Measurements from ENCODE around the gene MICALL2. TPM values are rescaled to one million over a fixed set of nuclear protein-coding genes. Genes with fewer than 3 reads are reported as not detected.

MICALL2 gene
- polyA plus RNA-seq, 1 of the 3 experiments (the other 2 are of a cell fraction): 38.8 TPM

DNA sequence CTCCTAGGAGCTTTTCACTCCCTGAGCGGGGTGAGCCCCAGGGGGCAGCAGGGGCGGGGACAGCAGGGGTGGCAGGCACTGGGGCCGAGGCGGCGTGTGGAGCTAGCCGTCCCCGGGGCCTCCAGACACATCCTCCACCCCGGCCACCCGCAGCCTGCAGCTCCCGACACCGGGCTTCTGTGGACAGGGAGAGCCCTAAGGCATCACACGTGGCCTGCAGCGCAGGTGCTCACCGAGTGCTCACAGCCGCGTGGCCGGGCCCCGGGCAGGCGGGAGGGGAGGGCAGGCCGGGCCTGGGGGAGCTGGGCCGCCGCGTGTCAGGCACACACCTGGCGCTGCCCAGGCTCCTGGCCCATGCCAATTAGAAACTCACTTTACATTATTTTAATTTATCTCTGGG is 51.4 kb downstream of the MICALL2 start:
- Histone ChIP-seq H3K9me3 (no peaks in the 10 kb centered on the region), H3K79me2 (ENCODE audit: insufficient read depth) (no peaks in the 10 kb centered on the region), H3K9ac (no peak overlapping the region), H4K20me1 (ENCODE audit: insufficient read depth) (0 out of 2 replicates have a peak, but pooled peaks cover 9% of the 10 kb centered on the region), H2AFZ (ENCODE audit: low read depth) (no peak overlapping the region), H3K9me2 (no peaks in the 10 kb centered on the region), H3K27ac (ENCODE audit: low read depth in 2 of 2, low read length in 1 of 2) (no peak overlapping the region), H3F3A (replicated peaks; ENCODE audit: insufficient read depth) (peaks cover 3% of the 10 kb centered on the region), H3K27me3 (ENCODE audit: insufficient read depth) (peaks cover 96% of the 10 kb centered on the region), H3K4me3 (ENCODE audit: low read depth in 2 of 2, low read length in 1 of 2) (no peak overlapping the region), H3K4me2 (no peak overlapping the region), H3K4me1 (ENCODE audit: control insufficient read depth in 1 of 2, insufficient read depth in 2 of 2, low read depth in 1 of 2, low read length in 1 of 2) (peaks cover 0 to 5% of the 10 kb centered on the region in 2 experiments; a peak in 1 of 4 replicates), H3K36me3 (replicated peaks in 1 of 2; ENCODE audit: control insufficient read depth in 1 of 2, insufficient read depth in 2 of 2, low read length in 1 of 2) (no peaks in the 10 kb centered on the region)
- no peak for TF ChIP-seq FOXJ3 (CRISPR knock-in tag; IDR thresholded peaks at IDR 0.05)
- TF ChIP-seq JUND (IDR thresholded peaks at IDR 0.05): no peak
- no peak for TF ChIP-seq EP300 (IDR thresholded peaks at IDR 0.05; ENCODE audit: borderline replicate concordance in 1 of 2, low read depth in 1 of 2, low read length in 1 of 2)
- TF ChIP-seq EZH2phosphoT487 (IDR thresholded peaks at IDR 0.05; ENCODE audit: borderline replicate concordance, low read depth): no peak
- TF ChIP-seq, protein P1, sequence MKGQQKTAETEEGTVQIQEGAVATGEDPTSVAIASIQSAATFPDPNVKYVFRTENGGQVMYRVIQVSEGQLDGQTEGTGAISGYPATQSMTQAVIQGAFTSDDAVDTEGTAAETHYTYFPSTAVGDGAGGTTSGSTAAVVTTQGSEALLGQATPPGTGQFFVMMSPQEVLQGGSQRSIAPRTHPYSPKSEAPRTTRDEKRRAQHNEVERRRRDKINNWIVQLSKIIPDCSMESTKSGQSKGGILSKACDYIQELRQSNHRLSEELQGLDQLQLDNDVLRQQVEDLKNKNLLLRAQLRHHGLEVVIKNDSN (IDR thresholded peaks at IDR 0.05; ENCODE audit: borderline replicate concordance, low read depth): no peak
- TF ChIP-seq, protein P2, sequence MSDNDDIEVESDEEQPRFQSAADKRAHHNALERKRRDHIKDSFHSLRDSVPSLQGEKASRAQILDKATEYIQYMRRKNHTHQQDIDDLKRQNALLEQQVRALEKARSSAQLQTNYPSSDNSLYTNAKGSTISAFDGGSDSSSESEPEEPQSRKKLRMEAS (IDR thresholded peaks at IDR 0.05; ENCODE audit: low read depth): no peak
- TF ChIP-seq ELF1 (IDR thresholded peaks at IDR 0.05): no peak
- TF ChIP-seq POLR2AphosphoS5 (IDR thresholded peaks at IDR 0.05; ENCODE audit: low read depth, low read length): no peak
- no peak for TF ChIP-seq YY1 (IDR thresholded peaks at IDR 0.05; ENCODE audit: low read depth)
- TF ChIP-seq RCOR1 (IDR thresholded peaks at IDR 0.05; ENCODE audit: low read length): no peak
- no peak for TF ChIP-seq CHD2 (IDR thresholded peaks at IDR 0.05; ENCODE audit: low read length, partially characterized antibody)
- TF ChIP-seq RAD21 (IDR thresholded peaks at IDR 0.05; ENCODE audit: low read length): no peak
- CTCF ChIA-PET: interaction anchor here (0.9 to 7.9 kb wide), 6 partner anchors 25 to 214 kb away, joined by 3 to 218 read pairs (median 10); no protein-coding TSS in a partner anchor
- 19% methylated on average over 22 of the region's 24 CpGs for WGBS (ENCODE audit: low lambda C conversion rate)
- DNase-seq: peak; percentile 64
- POLR2A ChIA-PET: no interaction called here

DNA sequence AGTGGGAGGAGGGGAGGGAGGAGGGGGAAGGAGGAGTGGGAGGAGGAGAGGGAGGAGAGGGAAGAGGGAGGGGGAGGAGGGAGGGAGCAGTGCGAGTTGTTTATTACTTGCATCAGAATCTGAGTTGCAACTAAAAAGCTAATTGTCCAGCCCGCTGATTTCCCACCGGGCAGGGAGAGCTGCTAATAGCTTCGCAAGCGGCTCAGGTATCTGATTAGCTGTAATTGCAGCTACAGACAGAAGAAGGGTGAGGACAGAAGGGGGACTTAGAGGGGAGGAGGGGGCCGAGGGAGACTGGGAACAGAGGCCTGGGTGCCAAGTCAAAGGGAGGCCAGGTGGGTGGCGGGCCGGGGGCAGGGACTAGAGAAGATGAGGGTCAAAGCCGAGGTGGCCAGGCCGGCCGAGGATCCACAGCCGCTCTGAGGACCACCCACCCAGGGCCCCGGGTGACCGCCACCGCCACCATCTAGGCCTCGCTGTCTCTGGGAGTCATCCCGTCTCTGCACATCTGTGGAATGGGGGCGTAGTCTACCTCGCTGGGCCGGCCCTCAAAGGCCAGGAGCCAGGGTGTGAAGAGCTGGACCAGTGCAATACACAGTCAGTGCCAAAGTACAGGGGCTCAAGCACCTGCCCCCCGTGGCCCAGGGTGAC is 54.2 kb downstream of the MICALL2 start:
- Histone ChIP-seq H3F3A (replicated peaks; ENCODE audit: insufficient read depth) (peaks cover 7% of the 10 kb centered on the region), H3K9ac (no peak overlapping the region), H3K27me3 (ENCODE audit: insufficient read depth) (peaks cover 99% of the 10 kb centered on the region), H3K9me2 (no peaks in the 10 kb centered on the region), H3K4me1 (ENCODE audit: control insufficient read depth in 1 of 2, insufficient read depth in 2 of 2, low read depth in 1 of 2, low read length in 1 of 2) (no peaks in the 10 kb centered on the region; a peak in 1 of 4 replicates), H3K79me2 (ENCODE audit: insufficient read depth) (no peaks in the 10 kb centered on the region), H2AFZ (ENCODE audit: low read depth) (no peak overlapping the region), H3K4me2 (no peak overlapping the region), H4K20me1 (ENCODE audit: insufficient read depth) (0 out of 2 replicates have a peak, but pooled peaks cover 5% of the 10 kb centered on the region), H3K27ac (ENCODE audit: low read depth in 2 of 2, low read length in 1 of 2) (no peak overlapping the region), H3K36me3 (replicated peaks in 1 of 2; ENCODE audit: control insufficient read depth in 1 of 2, insufficient read depth in 2 of 2, low read length in 1 of 2) (no peaks in the 10 kb centered on the region), H3K4me3 (ENCODE audit: low read depth in 2 of 2, low read length in 1 of 2) (no peak overlapping the region), H3K9me3 (no peaks in the 10 kb centered on the region)
- TF ChIP-seq RXRA (IDR thresholded peaks at IDR 0.05; ENCODE audit: borderline replicate concordance, low read depth) (no peak), CHD2 (IDR thresholded peaks at IDR 0.05; ENCODE audit: low read length, partially characterized antibody) (no peak), FOXM1 (IDR thresholded peaks at IDR 0.05; ENCODE audit: low read depth) (no peak)
- TF ChIP-seq, protein P3, sequence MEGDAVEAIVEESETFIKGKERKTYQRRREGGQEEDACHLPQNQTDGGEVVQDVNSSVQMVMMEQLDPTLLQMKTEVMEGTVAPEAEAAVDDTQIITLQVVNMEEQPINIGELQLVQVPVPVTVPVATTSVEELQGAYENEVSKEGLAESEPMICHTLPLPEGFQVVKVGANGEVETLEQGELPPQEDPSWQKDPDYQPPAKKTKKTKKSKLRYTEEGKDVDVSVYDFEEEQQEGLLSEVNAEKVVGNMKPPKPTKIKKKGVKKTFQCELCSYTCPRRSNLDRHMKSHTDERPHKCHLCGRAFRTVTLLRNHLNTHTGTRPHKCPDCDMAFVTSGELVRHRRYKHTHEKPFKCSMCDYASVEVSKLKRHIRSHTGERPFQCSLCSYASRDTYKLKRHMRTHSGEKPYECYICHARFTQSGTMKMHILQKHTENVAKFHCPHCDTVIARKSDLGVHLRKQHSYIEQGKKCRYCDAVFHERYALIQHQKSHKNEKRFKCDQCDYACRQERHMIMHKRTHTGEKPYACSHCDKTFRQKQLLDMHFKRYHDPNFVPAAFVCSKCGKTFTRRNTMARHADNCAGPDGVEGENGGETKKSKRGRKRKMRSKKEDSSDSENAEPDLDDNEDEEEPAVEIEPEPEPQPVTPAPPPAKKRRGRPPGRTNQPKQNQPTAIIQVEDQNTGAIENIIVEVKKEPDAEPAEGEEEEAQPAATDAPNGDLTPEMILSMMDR (IDR thresholded peaks at IDR 0.05): no peak
- ChIA-PET CTCF (interaction anchor here (0.7 to 12.1 kb wide), 10 partner anchors 8 to 411 kb away, joined by 3 to 81 read pairs (median 6); no protein-coding TSS in a partner anchor), POLR2A (no interaction called here)
- peak; percentile 51 for DNase-seq
- 25% methylated on average over 16 of the region's 21 CpGs for WGBS (ENCODE audit: low lambda C conversion rate)

Data from SK-N-SH (cell line).